Activated T-helper 1 cell treated with Interleukin-2 at 50 U/mL for 16 hours (primary cell): ENCODE data around the gene PDE4B.

Source experiments
- DNase-seq: peaks from one replicate; pipeline ENCODE4 v3.0.0-alpha.2; 2020; ENCODE audit warnings: low read depth

The PDE4B gene

DNA sequence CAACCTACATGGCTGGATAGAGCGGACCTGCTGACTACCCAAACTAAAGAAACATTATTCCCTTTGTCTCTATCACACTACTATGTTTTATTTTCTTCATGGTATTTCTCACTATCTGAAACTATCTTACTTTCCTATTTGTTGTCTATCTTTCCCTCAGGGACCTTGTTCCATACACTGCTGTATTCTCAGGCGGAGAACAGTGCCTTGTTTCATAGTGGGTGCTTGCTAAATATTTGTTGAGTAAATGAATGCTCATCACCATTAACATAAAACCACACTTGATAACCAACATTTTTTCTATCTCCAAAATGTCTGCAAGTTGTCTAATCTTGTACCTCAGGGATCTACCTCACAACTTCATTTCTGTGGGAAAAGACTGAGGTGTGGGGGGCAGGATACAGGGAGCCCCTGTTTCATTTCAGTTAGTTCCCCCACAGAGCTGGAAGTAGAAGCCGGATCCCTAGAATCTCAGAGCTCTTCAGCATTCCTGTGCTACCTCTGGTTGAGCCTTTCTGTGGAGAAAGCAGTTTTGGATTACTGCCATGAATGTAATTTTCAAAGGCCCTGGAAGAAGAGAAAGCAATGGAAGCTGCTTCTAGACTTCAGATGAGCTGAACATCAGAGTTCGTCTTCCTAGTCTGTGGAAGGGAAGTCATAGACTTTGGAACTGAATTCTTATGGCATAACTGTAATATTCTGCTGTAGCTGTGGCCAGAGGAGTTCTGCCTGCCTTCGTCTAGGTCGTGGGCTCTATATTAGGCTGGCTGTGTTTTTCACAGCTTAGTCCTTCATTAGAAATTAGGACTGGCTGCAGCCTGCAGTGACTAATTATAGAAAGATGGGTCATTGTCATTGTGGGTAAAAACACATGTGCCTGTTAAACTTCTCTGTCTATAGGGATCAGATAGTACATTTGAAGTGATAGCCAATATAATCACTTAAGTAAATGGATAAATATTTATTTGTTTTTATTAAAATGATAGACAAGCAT is 448.1 kb downstream of the PDE4B start:
- no peak for DNase-seq

DNA sequence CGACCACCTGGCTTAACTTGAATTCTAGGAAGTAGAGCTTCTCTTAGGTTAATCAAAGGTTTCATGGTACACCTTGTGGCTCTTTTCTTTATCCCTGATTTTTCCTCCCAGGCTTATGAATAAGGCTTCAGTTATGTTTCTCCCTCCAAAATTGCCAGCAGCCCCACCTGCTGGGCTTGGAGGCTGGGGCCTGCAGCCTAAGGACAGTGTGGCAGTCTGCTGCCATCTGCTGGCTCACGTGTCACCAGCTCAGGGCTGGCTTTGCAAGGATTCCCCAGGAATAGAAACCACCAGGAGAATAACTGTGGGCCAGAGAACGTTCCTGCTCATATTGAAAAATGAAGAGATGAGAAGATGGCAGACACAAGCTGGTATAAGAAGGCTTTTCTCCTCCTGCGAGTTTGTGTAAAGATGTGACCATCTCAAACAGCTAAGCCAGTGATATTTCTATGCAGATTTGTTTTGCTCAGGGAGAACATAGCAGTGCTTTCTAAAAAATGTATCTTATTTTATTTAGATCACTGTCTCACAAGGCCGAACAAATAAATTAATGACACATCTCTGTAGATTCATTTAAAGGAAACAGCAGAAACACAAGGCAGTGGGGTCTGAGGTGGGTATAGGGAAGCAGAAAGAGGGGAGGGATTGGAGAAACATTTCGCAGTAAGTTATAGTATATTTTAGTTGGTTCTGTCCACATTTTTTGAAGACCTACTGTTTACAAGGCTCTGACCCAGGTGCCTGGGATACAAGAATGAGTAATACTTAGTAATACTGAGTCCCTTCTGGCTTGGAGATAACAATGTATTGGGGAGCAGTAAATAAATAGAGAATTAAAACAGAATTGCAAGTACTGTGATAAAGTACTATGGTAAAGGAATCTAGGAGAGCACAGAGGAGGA is 450.2 kb downstream of the PDE4B start:
- peak; percentile 52 for DNase-seq

DNA sequence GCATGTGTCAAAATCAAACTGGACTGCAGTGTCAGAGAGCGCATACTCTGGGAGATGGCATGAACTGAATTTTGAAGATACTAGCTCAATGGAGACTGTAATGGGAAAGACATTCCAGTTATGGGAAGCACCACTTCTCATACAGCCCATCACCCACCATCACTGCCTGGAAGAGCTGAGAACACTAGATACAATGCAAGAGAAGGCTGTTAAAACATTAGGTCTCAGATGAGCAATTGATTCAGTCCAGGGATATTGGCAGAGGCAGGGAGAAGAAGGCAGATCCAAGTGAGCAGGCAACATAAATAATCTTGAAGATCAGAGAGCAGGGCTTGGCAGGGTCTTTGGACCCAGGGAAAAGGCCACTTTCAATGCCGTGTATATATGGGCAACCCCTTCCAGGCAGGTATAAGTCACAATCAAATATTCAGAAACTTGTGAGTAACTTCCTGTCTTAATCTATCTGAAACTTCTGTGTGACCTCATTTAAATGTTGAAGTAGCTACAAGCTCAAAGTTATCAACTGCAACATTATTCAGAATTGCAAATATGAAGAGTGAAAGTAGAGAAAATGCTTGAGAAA is 450.9 kb downstream of the PDE4B start:
- no peak for DNase-seq

DNA sequence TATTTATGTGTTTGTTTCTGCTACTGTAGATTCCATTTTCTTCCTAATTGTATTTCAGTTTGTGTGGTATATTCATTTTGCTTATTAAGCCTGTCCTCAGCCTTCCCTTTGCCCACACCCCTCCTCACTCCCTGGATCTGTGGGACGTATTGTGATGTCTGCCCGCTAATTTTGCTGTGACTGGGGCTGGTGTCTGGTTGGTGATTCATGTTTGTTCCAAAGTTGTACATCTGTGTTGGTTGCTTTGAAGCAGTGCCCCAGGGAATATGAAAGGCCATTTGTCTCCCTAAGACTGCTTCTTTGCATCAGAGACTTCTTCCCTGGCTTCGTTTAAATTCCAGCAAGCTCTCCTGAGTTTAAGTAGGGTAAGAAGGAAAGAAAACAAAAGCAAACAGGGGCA is 451.7 kb downstream of the PDE4B start:
- DNase-seq: no peak

DNA sequence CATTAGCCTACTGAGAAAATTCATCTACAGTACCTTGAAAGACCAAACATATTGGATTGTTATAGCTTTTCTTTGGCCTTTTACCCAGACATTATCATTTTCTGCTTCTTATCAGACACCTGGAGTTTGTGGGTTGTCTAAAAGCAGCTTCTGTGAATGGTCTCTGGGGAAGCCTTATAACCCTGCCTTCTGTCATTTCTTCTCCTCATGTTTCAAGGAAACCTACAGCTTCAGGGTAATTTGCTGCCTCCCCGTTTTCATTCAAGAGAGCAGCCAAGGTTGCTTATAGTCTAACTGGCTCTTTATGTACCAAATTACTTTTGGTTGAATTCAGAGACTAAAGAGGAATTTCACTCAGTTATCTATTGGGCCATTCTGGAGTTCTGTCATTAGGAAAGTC is 453.0 kb downstream of the PDE4B start:
- no peak for DNase-seq

DNA sequence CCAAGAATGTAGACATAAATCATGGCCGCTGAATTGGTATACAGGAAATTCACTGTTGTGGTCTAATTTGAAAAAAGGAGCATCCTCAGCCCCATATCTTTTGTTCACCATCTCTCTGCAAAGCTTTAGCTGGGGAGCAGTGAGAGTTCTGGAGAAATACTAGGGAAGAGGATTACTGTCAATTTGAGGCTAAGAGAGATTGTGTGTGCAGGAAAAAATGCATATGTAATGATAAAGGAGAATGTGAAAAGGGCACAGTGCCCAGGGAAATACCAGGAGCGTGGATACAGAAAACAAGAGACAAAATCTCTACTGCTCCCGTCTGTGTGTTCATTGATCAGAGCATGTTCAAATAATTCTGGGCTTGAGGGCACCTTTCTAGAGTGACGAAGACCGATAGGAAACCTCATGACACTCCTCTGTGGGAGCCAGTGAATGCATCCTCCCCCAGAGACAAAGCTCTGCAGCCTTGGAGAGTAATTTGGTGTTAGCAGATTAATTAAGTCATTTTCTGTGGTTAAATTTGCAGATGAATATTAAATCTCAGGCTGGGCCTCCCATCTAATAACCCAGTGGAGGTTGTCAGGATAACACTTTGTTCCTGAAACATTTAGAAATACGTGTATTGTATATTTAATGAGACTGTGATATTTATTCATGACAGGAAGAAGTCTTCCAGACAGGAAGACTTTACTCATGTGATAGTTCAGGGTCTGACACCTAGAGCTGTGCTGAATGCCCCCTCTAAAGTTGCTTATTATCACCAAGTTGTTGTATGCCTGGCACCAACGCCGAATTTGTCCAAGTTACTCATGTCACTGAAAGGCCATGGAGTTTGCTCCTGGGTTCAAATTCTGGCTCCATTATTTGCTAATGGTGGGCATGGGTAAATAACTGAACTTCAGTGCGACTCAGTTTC is 453.9 kb downstream of the PDE4B start:
- no peak for DNase-seq

DNA sequence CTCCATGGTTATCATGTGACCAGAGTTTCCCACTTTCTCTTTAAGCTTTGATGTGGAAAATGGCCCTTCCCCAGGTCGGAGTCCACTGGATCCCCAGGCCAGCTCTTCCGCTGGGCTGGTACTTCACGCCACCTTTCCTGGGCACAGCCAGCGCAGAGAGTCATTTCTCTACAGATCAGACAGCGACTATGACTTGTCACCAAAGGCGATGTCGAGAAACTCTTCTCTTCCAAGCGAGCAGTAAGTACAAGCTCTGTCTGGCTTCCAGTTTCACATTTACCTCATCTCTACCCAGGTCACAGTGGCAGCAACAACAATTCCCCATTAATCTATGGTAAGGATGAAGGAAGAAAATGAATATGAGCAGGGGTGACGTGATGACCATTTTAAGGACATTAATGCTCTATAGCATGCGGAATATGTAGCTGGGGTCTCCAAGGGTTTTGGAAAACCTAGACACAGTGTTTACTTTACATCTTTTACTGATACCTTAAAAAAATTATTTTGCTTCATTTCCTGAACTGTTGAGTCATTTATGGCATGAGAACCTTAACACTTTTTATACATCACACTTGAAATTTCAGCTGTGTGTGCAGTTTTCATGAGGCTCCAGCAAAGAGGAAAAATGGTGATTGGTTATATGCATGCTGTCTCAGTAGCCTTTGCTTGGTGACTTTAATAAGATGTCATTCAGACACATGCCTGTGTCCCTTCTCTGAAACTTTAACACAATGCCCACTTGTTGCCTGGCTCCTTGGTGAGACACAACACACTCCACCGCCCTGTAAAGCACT is 454.9 kb downstream of the PDE4B start:
- DNase-seq: no peak

DNA sequence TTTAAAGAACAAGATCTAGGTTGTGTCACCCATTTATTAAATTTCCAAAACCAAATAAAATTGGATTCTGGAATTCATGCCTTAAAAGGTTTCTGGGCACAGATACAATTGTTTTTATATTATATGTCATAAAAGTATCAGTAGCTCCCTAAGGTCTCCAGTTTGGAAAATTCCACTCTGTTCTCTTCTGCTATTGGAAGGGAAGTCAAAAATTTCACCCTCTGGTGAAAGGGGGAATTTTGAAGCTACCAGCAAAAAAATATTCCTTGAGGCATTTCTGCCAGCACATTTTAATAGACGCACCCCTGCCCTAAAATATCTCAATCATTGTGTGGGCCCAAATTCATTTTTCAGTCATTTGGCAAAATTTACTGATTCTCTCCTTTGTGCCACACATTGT is 455.6 kb downstream of the PDE4B start:
- no peak for DNase-seq

DNA sequence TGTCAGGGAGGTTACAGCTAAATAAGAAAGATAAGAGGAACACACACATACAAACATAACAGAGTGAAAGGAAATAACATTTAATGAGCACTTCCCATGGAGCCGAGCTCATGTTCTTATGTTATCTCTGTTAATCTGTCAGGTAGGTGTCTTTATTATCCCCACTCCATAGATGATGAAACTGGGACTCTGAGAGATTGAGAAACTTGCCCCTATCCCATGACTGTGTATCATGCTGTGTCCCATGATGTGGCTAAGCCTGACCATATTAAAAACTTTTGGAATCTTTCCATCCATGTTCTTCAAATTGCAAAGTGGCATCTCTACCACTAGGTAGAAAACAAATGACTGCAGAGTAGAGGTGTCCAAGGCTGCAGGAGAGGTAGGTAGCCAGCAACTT is 456.1 kb downstream of the PDE4B start:
- no peak for DNase-seq

DNA sequence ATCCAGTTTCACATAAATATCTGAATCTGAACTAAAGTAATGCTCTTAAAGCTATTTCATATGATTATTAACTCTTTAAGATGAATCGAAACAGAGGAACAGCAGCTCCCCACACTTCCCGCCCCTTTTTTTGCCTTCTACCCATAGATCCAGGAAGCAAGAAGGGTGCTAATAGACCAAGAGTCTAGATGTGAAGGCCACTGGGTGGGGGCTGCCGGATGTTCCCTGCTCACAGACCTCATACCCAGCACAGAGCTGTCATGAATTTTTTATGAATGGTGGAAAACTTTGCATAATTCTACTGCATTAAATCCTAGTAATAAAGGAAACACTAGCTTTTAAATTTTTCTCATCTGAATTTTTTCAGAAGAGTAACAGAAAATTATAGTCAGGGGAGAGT is 457.4 kb downstream of the PDE4B start:
- DNase-seq: no peak

DNA sequence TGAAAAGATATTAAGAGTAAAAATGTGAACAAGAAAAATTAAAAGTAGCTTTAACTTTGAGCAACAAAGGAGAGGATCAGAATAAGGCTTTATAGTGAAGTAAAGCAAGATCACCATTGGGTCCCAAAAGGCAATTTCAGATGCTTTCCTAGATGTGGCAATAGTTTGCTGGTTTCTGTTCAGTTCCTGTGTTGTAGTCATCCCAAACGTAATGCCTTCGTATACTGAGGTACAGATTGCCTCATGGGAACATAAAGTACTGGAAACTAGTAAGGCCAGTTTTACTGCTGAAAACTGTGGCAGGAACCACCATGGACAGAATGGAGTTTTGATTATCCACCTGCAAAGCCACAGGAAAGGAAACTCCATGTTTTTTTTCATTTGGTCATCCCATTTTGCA is 457.8 kb downstream of the PDE4B start:
- no peak for DNase-seq

DNA sequence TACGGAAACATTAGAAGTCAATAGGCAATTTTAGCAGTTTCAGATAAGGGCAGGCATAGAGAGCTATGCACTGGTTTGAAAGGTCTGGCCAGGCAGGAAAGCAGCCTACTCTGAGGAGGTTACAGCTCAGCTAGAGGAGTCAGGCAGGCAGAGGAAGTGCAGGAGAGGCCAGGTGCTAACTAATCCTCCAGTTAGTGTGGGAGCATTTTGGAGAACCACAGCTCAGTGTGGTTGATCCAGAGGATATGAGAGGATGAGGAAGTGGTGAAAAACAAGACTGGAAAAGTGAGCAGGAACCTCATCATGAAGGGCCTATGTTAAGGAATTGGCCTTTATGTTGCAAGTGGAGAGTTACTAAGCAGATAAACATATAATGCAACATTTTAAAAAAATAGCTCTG is 458.9 kb downstream of the PDE4B start:
- no peak for DNase-seq

DNA sequence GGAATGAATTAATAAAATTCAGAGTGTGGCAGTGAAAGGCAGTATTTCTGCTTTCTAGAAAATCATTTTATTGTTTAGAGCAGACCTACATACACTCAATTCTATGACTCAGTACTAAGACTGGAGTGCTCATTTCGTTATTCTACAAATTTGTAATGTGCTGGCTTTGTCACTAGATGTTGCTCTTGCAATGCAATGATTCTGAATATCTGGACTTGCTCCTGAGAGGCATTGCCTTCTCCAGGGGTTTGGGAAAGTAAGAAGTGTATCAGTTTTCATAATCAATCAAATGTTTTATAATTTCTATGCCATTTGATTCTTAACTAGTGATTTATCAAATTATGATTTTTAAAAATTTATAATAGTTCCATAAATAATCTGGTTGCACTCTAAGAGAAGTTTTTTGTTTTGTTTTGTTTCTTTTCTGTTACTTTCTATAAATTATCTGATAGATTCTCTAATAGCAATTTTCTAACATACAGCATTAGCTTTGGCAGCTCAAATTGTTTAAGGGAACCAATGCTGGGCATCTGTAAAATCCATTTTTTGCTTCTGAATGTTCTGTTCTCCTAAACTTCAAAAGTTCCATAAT is 460.7 kb downstream of the PDE4B start:
- DNase-seq: no peak

DNA sequence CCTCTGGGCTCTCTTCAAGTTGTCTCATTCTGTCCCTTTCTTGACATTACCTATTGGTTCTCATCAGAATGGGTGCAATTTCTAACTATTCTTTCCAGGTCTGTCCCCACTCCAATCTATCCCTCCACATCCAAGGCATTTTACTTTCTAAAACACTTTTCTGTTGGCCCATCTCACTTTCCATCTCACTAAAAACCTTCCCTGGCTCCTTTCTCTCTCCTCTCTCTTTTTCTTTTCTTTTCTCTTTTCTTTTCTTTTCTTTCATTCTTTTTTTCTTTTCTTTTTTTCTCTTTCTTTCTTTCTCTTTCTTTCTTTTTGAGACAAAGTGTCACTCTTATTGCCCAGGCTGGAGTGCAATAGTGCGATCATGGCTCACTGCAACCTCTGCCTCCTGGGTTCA is 462.1 kb downstream of the PDE4B start:
- no peak for DNase-seq

DNA sequence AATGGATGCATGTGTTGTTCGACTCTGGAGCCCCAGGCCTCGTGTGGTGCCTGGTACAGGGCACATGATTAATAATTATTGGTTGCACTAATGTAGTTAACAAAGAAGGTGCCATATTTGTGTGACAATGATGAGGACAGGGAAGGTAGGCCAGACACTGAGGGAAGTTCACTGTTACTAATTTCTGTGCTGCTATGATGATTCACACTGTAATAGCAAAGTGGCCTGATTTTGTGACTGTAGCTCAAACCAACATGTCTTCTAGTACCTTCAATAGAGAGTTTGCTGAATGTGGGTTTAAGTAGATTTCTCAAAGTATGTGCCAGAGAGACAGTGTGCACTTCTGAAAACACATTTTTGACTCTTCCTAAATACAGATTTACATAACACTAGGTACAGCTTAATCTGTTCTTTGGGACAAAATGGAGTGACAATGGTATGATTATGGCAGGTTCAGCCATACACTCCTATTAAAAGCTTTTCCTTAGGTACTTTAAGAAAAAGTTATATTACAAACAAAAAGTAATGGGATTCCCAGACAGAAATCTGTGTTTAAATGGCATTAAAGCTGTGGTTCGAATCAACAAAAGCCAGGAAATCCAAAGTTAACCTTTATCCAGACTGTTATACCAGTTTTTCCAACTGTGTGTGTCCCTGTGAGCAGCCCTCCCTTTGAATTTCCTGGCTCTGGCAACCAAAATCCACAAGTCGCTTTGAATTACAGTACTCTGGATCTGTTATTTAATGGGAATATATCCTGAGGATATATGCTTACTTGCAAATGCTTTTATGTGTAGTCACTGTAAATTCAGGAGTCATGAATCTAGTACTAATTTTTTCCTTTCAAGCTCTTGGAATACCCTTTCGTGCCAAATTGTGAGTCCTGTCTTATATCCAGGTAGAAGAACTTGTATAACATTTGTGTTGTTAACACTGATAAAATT is 464.2 kb downstream of the PDE4B start:
- no peak for DNase-seq

DNA sequence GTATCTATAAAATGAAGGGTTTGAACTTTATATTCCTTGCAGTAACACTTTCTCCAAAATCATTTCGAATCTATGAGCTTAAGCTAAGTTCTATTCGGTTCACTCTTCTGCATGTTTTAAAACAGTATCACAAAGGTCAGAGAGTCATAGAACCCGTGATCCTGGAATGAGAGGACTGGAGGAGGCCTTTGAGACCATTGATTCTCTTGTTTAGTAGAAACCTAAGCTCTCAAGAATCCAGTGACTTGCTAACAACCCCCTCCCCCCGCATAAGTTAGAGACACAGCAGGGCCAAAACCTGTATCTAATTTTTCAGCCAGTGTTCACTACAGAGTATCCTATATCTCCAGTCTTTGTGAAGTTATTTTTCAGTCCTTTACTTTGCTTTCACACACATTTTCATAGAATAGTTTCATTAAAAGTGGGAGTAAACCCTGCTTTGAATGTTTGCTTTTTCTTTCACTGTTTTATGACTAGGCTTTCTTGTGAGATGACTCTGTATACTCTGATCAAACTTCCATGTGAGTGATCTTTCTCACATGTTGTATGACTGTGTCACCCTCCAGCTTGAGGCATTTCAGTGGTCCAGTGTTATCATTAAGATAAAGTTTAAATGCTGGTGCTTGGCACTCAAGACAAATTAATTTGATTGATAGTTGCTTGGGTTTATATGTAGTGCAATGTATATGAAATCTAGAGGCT is 465.9 kb downstream of the PDE4B start:
- no peak for DNase-seq

DNA sequence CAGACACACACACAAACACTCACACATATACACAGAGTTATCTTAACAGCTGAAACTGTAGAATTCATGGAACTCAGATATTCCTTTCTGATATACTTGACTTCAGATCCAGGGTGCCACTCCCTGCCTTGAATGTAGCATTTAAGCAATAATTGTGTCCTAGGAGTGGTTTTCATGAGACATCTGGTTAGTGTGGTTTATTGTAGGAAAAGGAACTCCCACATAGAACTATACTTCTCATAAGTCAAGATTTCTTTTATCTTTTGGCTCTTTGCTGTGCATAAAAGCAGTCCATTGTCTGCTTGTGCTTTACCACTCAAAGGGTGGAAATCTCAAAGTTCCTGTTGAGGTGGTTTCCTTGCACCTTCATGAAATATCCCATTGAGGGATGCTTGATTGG is 468.7 kb downstream of the PDE4B start:
- no peak for DNase-seq

DNA sequence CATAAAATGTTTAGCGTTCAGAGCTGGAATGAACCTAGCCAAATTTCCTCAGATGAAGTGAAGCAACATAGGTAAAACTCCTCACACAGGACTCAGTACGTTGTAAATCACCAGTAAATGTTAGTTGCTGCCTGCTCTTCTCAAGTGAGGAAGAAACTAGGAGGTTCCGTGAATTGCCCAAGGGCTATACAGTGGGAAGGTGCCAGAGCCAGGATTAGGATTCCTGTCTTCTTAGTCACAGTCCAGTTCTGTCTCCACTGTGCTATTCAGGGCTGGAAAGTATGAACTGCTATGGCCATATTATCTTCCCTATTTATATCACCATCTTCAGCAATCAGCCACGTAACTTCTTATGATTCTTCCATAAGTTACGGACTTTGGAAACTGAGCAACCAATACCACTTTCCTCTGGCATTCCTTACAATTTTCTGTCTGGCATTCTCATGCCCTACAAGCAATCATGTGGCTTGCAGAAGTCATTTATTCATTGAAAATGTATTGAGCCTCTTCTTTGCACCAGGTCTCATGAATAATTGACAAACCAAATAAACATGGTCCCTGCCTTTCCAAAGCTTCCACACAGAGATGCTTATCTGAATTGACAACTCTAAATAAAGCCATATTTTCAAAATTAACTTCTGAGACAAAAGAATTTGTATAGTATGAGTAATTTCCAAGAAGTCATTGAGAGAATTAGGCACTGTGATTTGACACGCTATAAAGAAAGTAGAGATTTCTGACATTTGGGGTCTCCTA is 469.7 kb downstream of the PDE4B start:
- no peak for DNase-seq
